CD4-positive, alpha-beta T cell treated with Interleukin-17A for 4 hours (primary cell): ENCODE data around the gene RND1.
A peak's percentile ranks its signal among the peaks of the same experiment; 100 is the strongest.

ENCODE experiments used
- DNase-seq: peaks from one replicate; pipeline ENCODE4 v3.0.0-alpha.2; 2020; ENCODE audit warnings: mixed read lengths

The RND1 gene

GRCh38 chr12:48826209-48826855, 39.3 kb downstream of the RND1 start:
- no peak for DNase-seq

- DNase-seq = no peak
These were observed 40.8 kb downstream of the RND1 start for GRCh38 chr12:48824905-48825304.

- peak; percentile 33 for DNase-seq
These were observed 41.6 kb downstream of the RND1 start for GRCh38 chr12:48824112-48824511.

GRCh38 chr12:48823281-48823680, 42.4 kb downstream of the RND1 start:
- no peak for DNase-seq

GRCh38 chr12:48822711-48823110, 43.0 kb downstream of the RND1 start:
- no peak for DNase-seq

- DNase-seq = no peak
These were observed 43.5 kb downstream of the RND1 start for GRCh38 chr12:48822139-48822538.

GRCh38 chr12:48819986-48820725, 45.5 kb downstream of the RND1 start:
- no peak for DNase-seq

GRCh38 chr12:48818831-48819590, 46.7 kb downstream of the RND1 start:
- peak; percentile 51 for DNase-seq

- peak; percentile 90 for DNase-seq
These were observed 47.5 kb downstream of the RND1 start, which contains the start of gene CACNB3 for GRCh38 chr12:48817873-48818830. CACNB3 (plus strand) TSS chr12:48818496; CDS start chr12:48818930, 434 bp downstream.

- no peak for DNase-seq
These were observed 49.4 kb downstream of the RND1 start for GRCh38 chr12:48816143-48816854.

GRCh38 chr12:48815126-48816110, 50.3 kb downstream of the RND1 start:
- DNase-seq = peak; percentile 41

- peak; percentile 81 for DNase-seq
These were observed 51.2 kb downstream of the RND1 start for GRCh38 chr12:48814262-48815125.

GRCh38 chr12:48813465-48814261, 52.0 kb downstream of the RND1 start:
- DNase-seq = no peak

- no peak for DNase-seq
These were observed 53.3 kb downstream of the RND1 start for GRCh38 chr12:48812389-48812788.

GRCh38 chr12:48811437-48812090, 54.1 kb downstream of the RND1 start:
- no peak for DNase-seq

- DNase-seq = no peak
These were observed 54.7 kb downstream of the RND1 start for GRCh38 chr12:48810903-48811431.

- DNase-seq = no peak
These were observed 57.7 kb downstream of the RND1 start for GRCh38 chr12:48807981-48808380.
